Erythroblast (primary cell): ENCODE results near the gene RAD51B.

ENCODE experiments used
- DNase-seq, 2 experiments: peaks; one replicate each; lab custom pipeline; 2025; lab: John Stamatoyannopoulos, UW
- GATA1 ChIP-seq: IDR thresholded peaks from 2 replicates; pipeline ENCODE4 v1.6.1; 2011; ENCODE audit warnings: low read depth, mild to moderate bottlenecking, control low read depth, low read length, moderate library complexity
- POLR2A ChIP-seq: IDR thresholded peaks from 2 replicates; pipeline ENCODE4 v1.6.1; 2011; ENCODE audit warnings: mild to moderate bottlenecking, low read length

Gene RAD51B

GRCh38 chr14:68309616-68310015, 490.0 kb downstream of the RAD51B start:
- TF ChIP-seq POLR2A, result no peak
- no peak for DNase-seq

- TF ChIP-seq POLR2A (no peak), GATA1 (no peak)
- no peak for DNase-seq
Measured at GRCh38 chr14:68312300-68312699, 492.7 kb downstream of the RAD51B start.

GRCh38 chr14:68312884-68313610, 493.5 kb downstream of the RAD51B start:
- no peak for TF ChIP-seq POLR2A
- no peak for TF ChIP-seq GATA1
- DNase-seq, result no peak

GRCh38 chr14:68314642-68315041, 495.1 kb downstream of the RAD51B start:
- TF ChIP-seq GATA1 (no peak), POLR2A (no peak)
- DNase-seq, result no peak

- TF ChIP-seq POLR2A, result no peak
- no peak for TF ChIP-seq GATA1
- DNase-seq, result no peak
Measured at GRCh38 chr14:68315081-68315480, 495.5 kb downstream of the RAD51B start.

GRCh38 chr14:68316078-68316868, 496.7 kb downstream of the RAD51B start:
- no peak for TF ChIP-seq GATA1
- no peak for TF ChIP-seq POLR2A
- DNase-seq, result no peak

- TF ChIP-seq GATA1, result no peak
- no peak for DNase-seq
Measured at GRCh38 chr14:68317239-68317638, 497.7 kb downstream of the RAD51B start.

- DNase-seq, result no peak
- TF ChIP-seq GATA1 (no peak), POLR2A (no peak)
Measured at GRCh38 chr14:68318828-68319227, 499.2 kb downstream of the RAD51B start.

GRCh38 chr14:68320495-68320894, 500.9 kb downstream of the RAD51B start:
- DNase-seq, result no peak
- TF ChIP-seq GATA1, result no peak
- TF ChIP-seq POLR2A, result no peak

- no peak for DNase-seq
- no peak for TF ChIP-seq POLR2A
- TF ChIP-seq GATA1, result no peak
Measured at GRCh38 chr14:68322940-68323620, 503.5 kb downstream of the RAD51B start.

- DNase-seq, result no peak
- TF ChIP-seq POLR2A (no peak), GATA1 (no peak)
Measured at GRCh38 chr14:68325267-68325807, 505.8 kb downstream of the RAD51B start.

- no peak for DNase-seq
- no peak for TF ChIP-seq GATA1
- no peak for TF ChIP-seq POLR2A
Measured at GRCh38 chr14:68327231-68327630, 507.7 kb downstream of the RAD51B start.

GRCh38 chr14:68328509-68328908, 508.9 kb downstream of the RAD51B start:
- no peak for DNase-seq
- no peak for TF ChIP-seq GATA1
- TF ChIP-seq POLR2A, result no peak

- TF ChIP-seq GATA1, result no peak
- no peak for TF ChIP-seq POLR2A
- no peak for DNase-seq
Measured at GRCh38 chr14:68331426-68331825, 511.8 kb downstream of the RAD51B start.

GRCh38 chr14:68331991-68332390, 512.4 kb downstream of the RAD51B start:
- TF ChIP-seq POLR2A, result no peak
- TF ChIP-seq GATA1, result no peak
- DNase-seq, result no peak
